Activated T-helper 17 cell treated with anti-CD3 and anti-CD28 coated beads, Interleukin-2, amount 50 U/mL, for 72 hours (primary cell): Measurements from ENCODE around the gene MRPL10. TPM values are rescaled to one million over a fixed set of nuclear protein-coding genes. Genes with fewer than 3 reads are reported as not detected.

ENCODE experiments used
- ATAC-seq: fragments of 150-1000 bp; cut with Tn5 transposase; replicated peaks from 2 replicates; pipeline ENCODE4 v1.10.0; 2021; ENCODE audit warnings: mild to moderate bottlenecking, moderate library complexity
- H3K27ac Mint-ChIP-seq: one replicate; pipeline ENCODE4 v1.8.0; 2022; ENCODE audit warnings: mixed read lengths
- H3K27me3 Mint-ChIP-seq: one replicate; pipeline ENCODE4 v1.8.0; 2022; ENCODE audit warnings: mixed read lengths
- H3K36me3 Mint-ChIP-seq: one replicate; pipeline ENCODE4 v1.8.0; 2022; ENCODE audit warnings: low read depth, mild to moderate bottlenecking, mixed read lengths
- H3K4me1 Mint-ChIP-seq: one replicate; pipeline ENCODE4 v1.8.0; 2022; ENCODE audit warnings: mixed read lengths
- H3K4me3 Mint-ChIP-seq: one replicate; pipeline ENCODE4 v1.8.0; 2022; ENCODE audit warnings: mild to moderate bottlenecking, mixed read lengths
- H3K9me3 Mint-ChIP-seq: one replicate; pipeline ENCODE4 v1.8.0; 2022; ENCODE audit warnings: mixed read lengths
- total RNA-seq, 2 donors: library from RNA; stranded (reverse); gene quantifications; one replicate each; pipeline ENCODE4 v1.2.3, GENCODE V29; 2022

MRPL10 gene
- total RNA-seq, 2 donors from 2014 or later, result 58.0 to 58.8 TPM

- Mint-ChIP-seq H3K4me3 (peak overlapping the region; percentile 49), H3K4me1 (peaks cover 8% of the 10 kb centered on the region), H3K27me3 (peaks cover 54% of the 10 kb centered on the region), H3K36me3 (no peaks in the 10 kb centered on the region), H3K27ac (no peak overlapping the region), H3K9me3 (no peaks in the 10 kb centered on the region)
- ATAC-seq, result no peak
These were observed 19.0 kb upstream of the MRPL10 start for GRCh38 chr17:47850373-47850691.

GRCh38 chr17:47848198-47848513 lies 16.8 kb upstream of the MRPL10 start:
- peaks cover 46% of the 10 kb centered on the region for H3K27me3 Mint-ChIP-seq
- no peaks in the 10 kb centered on the region for H3K36me3 Mint-ChIP-seq
- H3K4me3 Mint-ChIP-seq, result no peak overlapping the region
- peaks cover 9% of the 10 kb centered on the region for H3K4me1 Mint-ChIP-seq
- H3K27ac Mint-ChIP-seq, result no peak overlapping the region
- no peak for ATAC-seq
- H3K9me3 Mint-ChIP-seq, result no peaks in the 10 kb centered on the region

GRCh38 chr17:47847341-47848197 lies 16.2 kb upstream of the MRPL10 start:
- Mint-ChIP-seq H3K4me3 (no peak overlapping the region), H3K4me1 (peaks cover 12% of the 10 kb centered on the region), H3K27me3 (peaks cover 42% of the 10 kb centered on the region), H3K27ac (no peak overlapping the region), H3K36me3 (no peaks in the 10 kb centered on the region), H3K9me3 (no peaks in the 10 kb centered on the region)
- no peak for ATAC-seq

GRCh38 chr17:47846716-47847340 lies 15.5 kb upstream of the MRPL10 start:
- H3K27ac Mint-ChIP-seq, result no peak overlapping the region
- no peaks in the 10 kb centered on the region for H3K36me3 Mint-ChIP-seq

GRCh38 chr17:47845716-47846075 lies 14.4 kb upstream of the MRPL10 start:
- ATAC-seq, result no peak
- no peak overlapping the region for H3K4me3 Mint-ChIP-seq
- peaks cover 34% of the 10 kb centered on the region for H3K27me3 Mint-ChIP-seq
- H3K4me1 Mint-ChIP-seq, result peaks cover 13% of the 10 kb centered on the region
- no peaks in the 10 kb centered on the region for H3K9me3 Mint-ChIP-seq
- H3K27ac Mint-ChIP-seq, result no peak overlapping the region
- no peaks in the 10 kb centered on the region for H3K36me3 Mint-ChIP-seq

More at GRCh38 chr17:47846716-47847340, 15.5 kb upstream of the MRPL10 start:
- Mint-ChIP-seq H3K9me3 (no peaks in the 10 kb centered on the region), H3K4me3 (no peak overlapping the region), H3K27me3 (peaks cover 34% of the 10 kb centered on the region), H3K4me1 (peaks cover 8% of the 10 kb centered on the region)
- ATAC-seq, result no peak

GRCh38 chr17:47844814-47845715 lies 13.7 kb upstream of the MRPL10 start:
- peaks cover 34% of the 10 kb centered on the region for H3K27me3 Mint-ChIP-seq
- no peak for ATAC-seq
- no peak overlapping the region for H3K4me3 Mint-ChIP-seq
- H3K4me1 Mint-ChIP-seq, result peaks cover 13% of the 10 kb centered on the region
- H3K36me3 Mint-ChIP-seq, result no peaks in the 10 kb centered on the region
- no peaks in the 10 kb centered on the region for H3K9me3 Mint-ChIP-seq
- H3K27ac Mint-ChIP-seq, result no peak overlapping the region

- Mint-ChIP-seq H3K36me3 (no peaks in the 10 kb centered on the region), H3K9me3 (no peaks in the 10 kb centered on the region), H3K27me3 (peaks cover 28% of the 10 kb centered on the region), H3K27ac (no peak overlapping the region), H3K4me1 (peaks cover 13% of the 10 kb centered on the region), H3K4me3 (no peak overlapping the region)
- no peak for ATAC-seq
These were observed 12.9 kb upstream of the MRPL10 start for GRCh38 chr17:47844227-47844626.

- H3K27me3 Mint-ChIP-seq, result peaks cover 25% of the 10 kb centered on the region
- peaks cover 13% of the 10 kb centered on the region for H3K4me1 Mint-ChIP-seq
- peak overlapping the region; percentile 30 for H3K27ac Mint-ChIP-seq
- H3K36me3 Mint-ChIP-seq, result no peaks in the 10 kb centered on the region
- no peak overlapping the region for H3K4me3 Mint-ChIP-seq
- no peak for ATAC-seq
- H3K9me3 Mint-ChIP-seq, result no peaks in the 10 kb centered on the region
These were observed 12.0 kb upstream of the MRPL10 start for GRCh38 chr17:47843391-47843730.

GRCh38 chr17:47841488-47842291 lies 10.3 kb upstream of the MRPL10 start:
- Mint-ChIP-seq H3K27ac (peak overlapping the region; percentile 94), H3K4me3 (peak overlapping the region; percentile 93), H3K27me3 (peaks cover 19% of the 10 kb centered on the region), H3K36me3 (peaks cover 7% of the 10 kb centered on the region), H3K9me3 (no peaks in the 10 kb centered on the region), H3K4me1 (peaks cover 13% of the 10 kb centered on the region)
- no peak for ATAC-seq

GRCh38 chr17:47840742-47841487 lies 9.6 kb upstream of the MRPL10 start, which contains the start of gene SCRN2:
Gene SCRN2, minus strand, starts transcription at chr17:47841273. Its CDS starts 430 bp downstream, at chr17:47840843.
- H3K4me3 Mint-ChIP-seq, result peak within 1 kb of the TSS; percentile 93
- ATAC-seq, result peak; percentile 95
- H3K27me3 Mint-ChIP-seq, result peaks cover 11% of the 10 kb centered on the region
- no peaks in the 10 kb centered on the region for H3K9me3 Mint-ChIP-seq
- H3K27ac Mint-ChIP-seq, result peak within 1 kb of the TSS; percentile 94
- H3K36me3 Mint-ChIP-seq, result peaks cover 7% of the 10 kb centered on the region
- H3K4me1 Mint-ChIP-seq, result peaks cover 13% of the 10 kb centered on the region

GRCh38 chr17:47840001-47840741 lies 8.8 kb upstream of the MRPL10 start:
- no peaks in the 10 kb centered on the region for H3K9me3 Mint-ChIP-seq

GRCh38 chr17:47839071-47839470 lies 7.7 kb upstream of the MRPL10 start:
- peaks cover 7% of the 10 kb centered on the region for H3K36me3 Mint-ChIP-seq
- H3K27me3 Mint-ChIP-seq, result no peaks in the 10 kb centered on the region
- no peak for ATAC-seq
- H3K4me1 Mint-ChIP-seq, result peaks cover 30% of the 10 kb centered on the region
- no peak overlapping the region for H3K4me3 Mint-ChIP-seq
- no peak overlapping the region for H3K27ac Mint-ChIP-seq
- no peaks in the 10 kb centered on the region for H3K9me3 Mint-ChIP-seq

More at GRCh38 chr17:47840001-47840741, 8.8 kb upstream of the MRPL10 start:
- ATAC-seq, result no peak
- Mint-ChIP-seq H3K36me3 (peaks cover 7% of the 10 kb centered on the region), H3K4me3 (peak overlapping the region; percentile 93), H3K27ac (peak overlapping the region; percentile 94), H3K4me1 (peaks cover 19% of the 10 kb centered on the region), H3K27me3 (peaks cover 4% of the 10 kb centered on the region)

GRCh38 chr17:47838636-47839035 lies 7.3 kb upstream of the MRPL10 start:
- Mint-ChIP-seq H3K9me3 (no peaks in the 10 kb centered on the region), H3K27ac (no peak overlapping the region), H3K27me3 (no peaks in the 10 kb centered on the region), H3K4me3 (no peak overlapping the region), H3K36me3 (peaks cover 7% of the 10 kb centered on the region), H3K4me1 (peaks cover 32% of the 10 kb centered on the region)
- no peak for ATAC-seq
